RWPE1 (cell line): Measurements from ENCODE around the gene IL17F.

ENCODE experiments used
- CTCF ChIA-PET: fragments of 350-600 bp; sonication (Branson Sonifier 250); formaldehyde crosslinking; extraction: SDS; loops from one replicate; lab custom pipeline; 2021; lab: Yijun Ruan, JAX
- POLR2A ChIA-PET: fragments of 400-600 bp; formaldehyde crosslinking; extraction: SDS; loops from one replicate; lab custom pipeline; 2020; ENCODE audit warnings: antibody characterized with exemption; ENCODE audit not compliant: low non-redundant PET; lab: Yijun Ruan, JAX
- DNase-seq: peaks from one replicate; pipeline ENCODE4 v3.0.0; 2012; ENCODE audit warnings: low spot score
- H3K27ac ChIP-seq: fragments of 450-650 bp; 2 replicates; pipeline ENCODE4 v1.5.1; 2017
- CTCF ChIP-seq: fragments of 450-650 bp; conservative IDR thresholded peaks from 2 replicates; pipeline ENCODE4 v1.5.1; 2017; ENCODE audit warnings: low read depth, mild to moderate bottlenecking

IL17F gene

DNA sequence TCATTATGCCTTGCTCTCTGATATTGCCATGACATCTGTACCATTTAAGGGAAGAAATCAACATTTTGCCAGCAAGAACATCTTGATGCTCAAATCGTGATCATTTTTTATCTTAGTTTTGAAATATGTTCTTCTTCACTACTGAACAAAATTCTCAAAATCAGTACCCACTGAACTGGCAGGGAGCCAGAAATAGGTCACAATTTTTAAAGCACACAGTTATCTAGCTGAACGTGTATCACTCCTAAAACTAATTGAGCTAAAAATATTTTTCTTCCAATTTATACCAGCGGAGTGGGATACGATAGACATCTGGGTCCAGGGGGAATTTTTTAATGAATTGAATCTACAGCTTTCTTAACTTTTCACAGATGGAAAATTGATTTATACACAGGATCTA lies 11.3 kb downstream of the IL17F start:
- TF ChIP-seq CTCF: no peak
- H3K27ac ChIP-seq: no peak overlapping the region
- ChIA-PET CTCF (interaction anchor here (0.6 to 3.9 kb wide), 4 partner anchors 13 to 70 kb away, joined by 3 to 29 read pairs (median 4); no protein-coding TSS in a partner anchor), POLR2A (no interaction called here)
- no peak for DNase-seq

- TF ChIP-seq CTCF: no peak
Measured at GRCh38 chr6:52231406-52232127, 12.7 kb downstream of the IL17F start.

GRCh38 chr6:52230685-52231084 lies 13.6 kb downstream of the IL17F start:
- no peak for DNase-seq
- no peak overlapping the region for H3K27ac ChIP-seq
- ChIA-PET POLR2A (no interaction called here), CTCF (interaction anchor here (0.6 kb wide), 3 partner anchors 15 to 452 kb away, joined by 3 read pairs; no protein-coding TSS in a partner anchor)
- no peak for TF ChIP-seq CTCF

More at GRCh38 chr6:52231406-52232127, 12.7 kb downstream of the IL17F start:
- ChIA-PET POLR2A (no interaction called here), CTCF (interaction anchor here (0.6 to 3.9 kb wide), 3 partner anchors 68 to 1384 kb away, joined by 3 to 29 read pairs (median 3); no protein-coding TSS in a partner anchor)
- no peak for DNase-seq
- no peak overlapping the region for H3K27ac ChIP-seq

- TF ChIP-seq CTCF: no peak
- ChIA-PET POLR2A (no interaction called here), CTCF (no interaction called here)
- no peak overlapping the region for H3K27ac ChIP-seq
- no peak for DNase-seq
Measured at GRCh38 chr6:52227495-52227894, 16.8 kb downstream of the IL17F start.

- POLR2A ChIA-PET: no interaction called here
- TF ChIP-seq CTCF: no peak
- H3K27ac ChIP-seq: no peak overlapping the region
- CTCF ChIA-PET: no interaction called here
- no peak for DNase-seq
Measured at GRCh38 chr6:52221302-52221701, 23.0 kb downstream of the IL17F start.

DNA sequence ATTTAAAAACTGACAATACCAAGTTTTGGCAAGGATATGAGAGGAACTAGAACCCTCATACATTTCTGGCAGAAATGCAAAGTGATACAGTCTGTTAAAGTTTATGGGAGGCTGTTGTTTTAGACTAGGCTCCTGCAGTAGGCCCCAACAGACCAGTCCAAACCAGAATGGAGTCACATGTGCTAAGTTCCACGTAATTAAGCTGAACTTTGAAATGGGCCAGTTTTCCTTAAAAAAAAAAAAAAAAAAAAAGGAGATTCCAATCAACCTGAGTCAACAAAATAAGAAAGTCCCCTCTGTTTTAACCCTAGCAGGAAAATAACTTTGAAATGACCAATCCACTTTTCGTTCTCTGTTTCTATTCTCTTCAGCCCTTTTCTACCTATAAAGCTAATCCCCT lies 26.5 kb downstream of the IL17F start:
- ChIA-PET CTCF (no interaction called here), POLR2A (no interaction called here)
- no peak for TF ChIP-seq CTCF
- H3K27ac ChIP-seq: no peak overlapping the region
- no peak for DNase-seq
